Measurements from ENCODE around the gene DTNBP1. TPM values are rescaled to one million over a fixed set of nuclear protein-coding genes. Genes with fewer than 3 reads are reported as not detected.
A peak's percentile ranks its signal among the peaks of the same experiment; 100 is the strongest.

The DTNBP1 gene
- total RNA-seq, 1 experiment from 2014 or later: 6.2 TPM

DNA sequence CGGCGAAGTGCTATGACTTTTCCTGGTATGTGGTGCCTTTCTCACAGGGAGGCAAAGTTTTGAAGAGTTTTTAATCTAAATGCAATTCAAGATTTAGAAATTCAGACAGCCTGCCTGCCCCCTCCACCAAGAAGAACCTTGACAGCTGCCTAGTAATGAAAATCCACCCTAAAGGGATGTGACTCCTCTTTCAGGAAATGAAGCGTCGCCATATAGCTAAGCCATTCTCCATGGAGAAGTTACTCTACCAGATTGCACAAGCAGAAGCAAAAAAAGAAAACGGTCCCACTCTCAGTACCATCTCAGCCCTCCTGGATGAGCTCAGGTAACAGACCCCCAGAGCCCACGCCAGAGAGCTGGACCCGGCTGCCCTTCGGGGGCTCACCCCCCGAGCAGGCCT is 150.1 kb downstream of the DTNBP1 start:
- no peak for DNase-seq
- H3K4me3 ChIP-seq: no peak overlapping the region
- H3K36me3 ChIP-seq: peaks cover 6% of the 10 kb centered on the region; the same call in 1 of the 2 replicates
- no peak overlapping the region for H3K27ac ChIP-seq
- no peaks in the 10 kb centered on the region for H3K9me3 ChIP-seq (replicated peaks)
- H3K27me3 ChIP-seq: no peaks in the 10 kb centered on the region
- H3K4me1 ChIP-seq: no peaks in the 10 kb centered on the region

DNA sequence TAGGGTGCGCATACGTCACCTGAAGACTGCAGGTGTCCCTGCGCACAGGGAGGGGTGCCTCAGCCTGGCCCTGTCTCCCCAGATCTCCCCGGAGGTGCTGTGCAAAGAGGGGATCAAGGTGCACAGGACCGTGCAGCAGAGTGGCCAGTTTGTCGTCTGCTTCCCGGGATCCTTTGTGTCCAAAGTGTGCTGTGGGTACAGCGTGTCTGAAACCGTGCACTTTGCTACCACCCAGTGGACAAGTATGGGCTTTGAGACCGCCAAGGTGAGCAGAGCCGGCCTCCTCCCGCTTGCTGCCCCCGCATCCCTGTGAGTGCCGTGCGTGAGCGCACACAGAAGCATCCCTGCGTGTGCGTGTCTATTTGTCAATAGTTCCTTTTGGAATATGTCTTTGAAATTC is 150.7 kb downstream of the DTNBP1 start:
- Histone ChIP-seq H3K36me3 (peaks cover 6% of the 10 kb centered on the region; the same call in 1 of the 2 replicates), H3K27ac (no peak overlapping the region), H3K9me3 (replicated peaks) (no peaks in the 10 kb centered on the region), H3K27me3 (no peaks in the 10 kb centered on the region), H3K4me3 (no peak overlapping the region), H3K4me1 (no peaks in the 10 kb centered on the region)
- DNase-seq: peak in 1 of 2 experiments; percentile 16

DNA sequence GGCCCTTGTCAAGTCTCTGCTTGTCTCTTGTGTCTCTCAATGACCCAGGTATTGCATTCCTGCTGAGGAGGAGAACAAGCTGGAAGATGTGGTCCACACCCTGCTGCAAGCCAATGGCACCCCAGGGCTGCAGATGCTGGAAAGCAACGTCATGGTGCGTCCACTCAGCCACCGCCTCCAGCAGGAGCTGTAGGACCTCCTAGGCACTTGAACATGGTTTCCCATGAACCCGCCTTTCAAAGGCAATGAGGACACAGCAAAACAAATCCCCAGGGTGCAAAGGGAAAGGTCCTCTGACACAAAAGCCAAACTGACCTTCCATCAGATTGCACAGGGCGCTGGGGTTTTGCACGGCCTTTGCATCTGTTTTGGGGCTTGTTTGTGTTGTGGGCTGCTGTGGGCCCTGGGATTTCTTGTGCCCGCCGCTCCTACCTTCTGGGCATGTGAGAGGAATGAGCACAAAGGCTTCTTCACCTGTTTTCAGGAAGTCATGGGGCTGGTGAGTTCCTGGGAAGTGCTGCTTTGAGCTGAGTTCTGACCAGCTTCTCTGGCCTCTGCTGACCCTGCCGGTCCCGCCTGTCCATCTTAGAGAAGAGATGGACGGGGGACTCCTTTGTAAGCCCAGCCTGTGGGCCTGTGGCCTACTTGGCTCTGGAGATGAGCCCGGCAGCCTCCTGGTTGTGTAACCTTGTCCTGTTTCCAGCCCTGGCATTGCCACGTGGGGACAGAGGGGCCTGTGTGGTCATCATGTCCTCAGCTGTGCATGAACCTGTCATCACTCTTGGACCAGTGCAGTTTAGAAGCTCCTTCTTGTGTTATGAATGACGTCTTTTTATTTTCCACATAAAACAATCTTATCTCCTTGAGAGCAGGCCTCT is 151.3 kb downstream of the DTNBP1 start:
- peaks cover under 1% of the 10 kb centered on the region; the same call in 1 of the 2 replicates for H3K4me1 ChIP-seq
- no peak overlapping the region for H3K27ac ChIP-seq
- H3K4me3 ChIP-seq: no peak overlapping the region
- H3K9me3 ChIP-seq (replicated peaks): no peaks in the 10 kb centered on the region
- DNase-seq: no peak
- H3K27me3 ChIP-seq: no peaks in the 10 kb centered on the region
- peaks cover 6% of the 10 kb centered on the region; the same call in 1 of the 2 replicates for H3K36me3 ChIP-seq

DNA sequence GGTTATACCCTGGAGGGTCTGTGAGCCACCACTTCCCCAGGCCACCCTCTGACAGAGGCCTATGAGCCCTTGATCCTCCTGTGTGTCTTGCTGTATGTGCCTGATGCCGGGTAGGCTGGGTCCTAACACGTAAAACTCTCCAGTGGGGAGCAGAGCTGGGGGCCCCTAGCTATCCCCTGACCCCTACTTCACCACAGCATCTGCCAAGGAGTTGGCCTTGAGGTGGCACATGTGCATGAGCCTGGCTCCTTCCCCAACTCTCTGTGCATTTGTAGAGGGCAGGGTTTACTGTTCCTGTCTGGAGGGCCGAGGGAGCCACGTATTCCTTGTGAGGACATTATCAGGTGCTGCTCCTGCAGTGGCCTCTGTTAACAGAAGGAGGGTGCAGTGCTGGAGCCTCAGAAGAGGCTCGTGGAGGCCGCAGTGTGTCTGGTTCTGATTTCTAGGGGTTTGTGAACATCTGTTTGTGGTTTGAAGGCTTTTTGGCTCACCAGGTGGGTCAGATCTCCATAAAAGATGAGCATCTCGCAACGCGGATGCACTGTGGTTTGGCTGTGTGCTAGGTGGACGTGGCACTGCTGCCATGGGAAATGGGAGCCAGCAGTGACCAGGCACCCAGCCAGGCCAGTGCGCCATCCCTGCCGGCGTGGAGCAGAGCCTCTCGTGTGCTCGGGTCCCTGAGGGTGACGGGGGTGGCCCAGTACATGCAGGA is 152.1 kb downstream of the DTNBP1 start:
- DNase-seq: no peak
- Histone ChIP-seq H3K4me3 (no peak overlapping the region), H3K4me1 (peaks cover 6% of the 10 kb centered on the region), H3K36me3 (0 out of 2 replicates have a peak, but pooled peaks cover 6% of the 10 kb centered on the region), H3K27ac (no peak overlapping the region), H3K27me3 (no peaks in the 10 kb centered on the region), H3K9me3 (replicated peaks) (no peaks in the 10 kb centered on the region)

DNA sequence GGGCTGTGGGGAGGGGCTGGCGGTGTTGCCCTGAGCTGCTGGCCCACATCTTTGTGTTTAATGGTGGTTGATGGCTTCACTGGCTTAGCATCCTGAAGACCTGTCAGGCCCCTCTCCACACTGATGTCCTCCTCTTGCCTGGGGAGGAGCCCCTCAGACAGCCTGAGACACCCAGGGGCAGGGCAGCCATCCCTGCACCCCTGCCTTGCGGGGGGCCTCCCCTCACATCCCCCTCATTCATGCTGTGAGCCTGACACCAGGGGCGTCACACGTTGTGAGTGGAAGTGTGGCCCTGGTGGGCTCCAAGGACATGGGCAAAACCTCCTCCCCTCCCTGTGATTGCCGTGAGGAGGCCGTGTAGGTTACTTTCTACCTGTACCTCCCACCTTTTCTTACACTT is 152.7 kb downstream of the DTNBP1 start:
- Histone ChIP-seq H3K4me3 (no peak overlapping the region), H3K36me3 (0 out of 2 replicates have a peak, but pooled peaks cover 6% of the 10 kb centered on the region), H3K9me3 (replicated peaks) (no peaks in the 10 kb centered on the region), H3K4me1 (peaks cover 11% of the 10 kb centered on the region), H3K27ac (no peak overlapping the region), H3K27me3 (no peaks in the 10 kb centered on the region)
- DNase-seq: no peak

DNA sequence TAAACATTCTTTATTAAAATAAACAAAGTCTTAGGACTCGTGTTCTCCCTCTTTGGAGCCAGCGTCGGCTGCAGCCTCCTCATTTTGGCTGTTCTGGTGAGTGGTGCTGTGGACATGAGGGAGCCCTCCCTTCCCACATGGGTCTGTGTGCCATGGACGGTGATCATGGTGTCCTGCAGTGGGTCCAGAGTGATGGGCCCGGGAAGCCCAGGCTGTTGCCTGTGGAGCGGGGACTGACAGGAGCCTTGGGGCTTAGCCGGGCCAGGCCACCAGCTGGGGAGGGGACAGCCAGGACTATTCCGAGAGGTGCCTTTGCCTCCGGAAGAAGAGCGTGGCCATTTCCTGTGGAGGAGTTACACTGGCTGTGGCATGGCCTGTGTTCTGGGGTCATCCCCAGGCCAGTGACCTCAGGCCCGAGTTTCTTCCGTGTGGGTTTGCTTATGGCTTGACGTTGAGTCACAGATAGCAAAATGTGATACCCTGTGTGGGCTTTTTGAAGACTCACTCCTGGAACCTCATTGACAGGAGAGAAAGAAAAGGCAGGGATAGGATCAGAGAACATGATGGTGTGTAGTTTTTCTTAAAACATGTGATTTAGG is 153.4 kb downstream of the DTNBP1 start:
- H3K27ac ChIP-seq: no peak overlapping the region
- H3K4me3 ChIP-seq: no peak overlapping the region
- peaks cover 11% of the 10 kb centered on the region for H3K4me1 ChIP-seq
- no peak for DNase-seq
- no peaks in the 10 kb centered on the region for H3K27me3 ChIP-seq
- 0 out of 2 replicates have a peak, but pooled peaks cover 6% of the 10 kb centered on the region for H3K36me3 ChIP-seq
- no peaks in the 10 kb centered on the region for H3K9me3 ChIP-seq (replicated peaks)

DNA sequence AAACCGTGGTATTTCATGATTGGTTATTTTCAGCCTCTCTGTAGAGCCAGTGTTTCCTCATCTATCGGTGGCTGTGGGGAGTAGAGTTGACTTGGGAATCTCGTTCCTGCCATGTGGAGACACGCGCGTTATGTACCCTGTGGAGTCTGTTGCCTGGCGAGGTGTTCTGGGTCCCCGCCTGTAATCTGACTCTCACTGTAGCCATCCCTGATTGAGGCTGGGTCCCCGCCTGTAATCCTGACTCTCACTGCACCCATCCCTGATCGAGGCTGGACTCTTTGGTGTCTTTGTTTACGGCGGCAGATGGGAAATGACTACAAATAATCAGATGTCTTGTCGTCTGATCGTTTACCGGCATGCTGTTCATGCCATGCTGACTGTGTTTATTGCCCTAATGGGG is 153.9 kb downstream of the DTNBP1 start:
- peaks cover 16% of the 10 kb centered on the region for H3K4me1 ChIP-seq
- H3K9me3 ChIP-seq (replicated peaks): no peaks in the 10 kb centered on the region
- no peaks in the 10 kb centered on the region for H3K27me3 ChIP-seq
- DNase-seq: no peak
- H3K36me3 ChIP-seq: 0 out of 2 replicates have a peak, but pooled peaks cover 6% of the 10 kb centered on the region
- H3K4me3 ChIP-seq: no peak overlapping the region
- no peak overlapping the region for H3K27ac ChIP-seq

DNA sequence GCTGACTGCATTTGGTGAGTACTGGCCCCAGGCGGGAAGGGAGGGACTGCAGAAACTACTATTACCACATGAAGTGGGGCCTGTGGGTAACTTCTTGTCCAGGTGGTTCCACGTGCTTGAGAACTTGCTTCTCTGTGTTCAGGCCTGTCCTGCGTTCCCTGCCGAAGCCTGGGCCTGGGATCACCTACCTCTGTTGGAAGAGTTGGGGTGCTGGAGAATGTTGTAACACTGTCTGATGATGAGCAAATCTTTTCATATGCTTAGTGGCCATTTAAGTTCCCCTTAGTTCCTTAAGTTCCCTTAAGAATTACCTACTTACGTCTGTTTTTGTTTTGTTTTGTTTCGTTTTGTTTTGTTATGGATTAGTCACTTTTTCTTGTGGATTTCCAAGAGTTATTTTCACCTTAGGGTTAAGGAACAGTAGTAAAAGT is 154.4 kb downstream of the DTNBP1 start:
- 0 out of 2 replicates have a peak, but pooled peaks cover 6% of the 10 kb centered on the region for H3K36me3 ChIP-seq

DNA sequence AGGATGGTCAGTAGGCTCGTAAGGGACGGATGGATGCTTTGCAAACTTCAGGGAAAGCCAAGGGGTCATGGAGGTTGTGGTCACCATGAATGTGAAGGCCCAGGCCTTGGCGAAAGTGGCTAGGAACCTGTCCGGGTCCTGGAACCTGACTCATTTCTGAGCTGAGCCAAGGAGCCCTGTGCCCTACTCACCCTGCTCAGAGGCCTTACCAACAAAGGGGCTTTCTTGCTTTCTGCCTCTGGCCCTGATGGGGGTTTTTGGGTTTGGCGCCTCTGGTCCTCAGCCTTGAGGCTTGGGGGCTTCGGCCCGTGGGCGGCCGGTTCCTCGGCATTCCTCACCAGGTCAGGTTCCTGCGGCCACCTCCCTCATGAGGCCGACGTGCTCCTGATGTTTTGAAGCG is 155.1 kb downstream of the DTNBP1 start:
- Histone ChIP-seq H3K9me3 (replicated peaks) (no peaks in the 10 kb centered on the region), H3K27ac (no peak overlapping the region), H3K36me3 (peaks cover 6% of the 10 kb centered on the region; the same call in 1 of the 2 replicates), H3K4me1 (peaks cover 23% of the 10 kb centered on the region), H3K27me3 (no peaks in the 10 kb centered on the region), H3K4me3 (no peak overlapping the region)
- no peak for DNase-seq

More for the DNA sequence above, 154.4 kb downstream of the DTNBP1 start:
- no peak for DNase-seq
- H3K4me3 ChIP-seq: no peak overlapping the region
- H3K9me3 ChIP-seq (replicated peaks): no peaks in the 10 kb centered on the region
- H3K27ac ChIP-seq: no peak overlapping the region
- peaks cover 20% of the 10 kb centered on the region for H3K4me1 ChIP-seq
- no peaks in the 10 kb centered on the region for H3K27me3 ChIP-seq

DNA sequence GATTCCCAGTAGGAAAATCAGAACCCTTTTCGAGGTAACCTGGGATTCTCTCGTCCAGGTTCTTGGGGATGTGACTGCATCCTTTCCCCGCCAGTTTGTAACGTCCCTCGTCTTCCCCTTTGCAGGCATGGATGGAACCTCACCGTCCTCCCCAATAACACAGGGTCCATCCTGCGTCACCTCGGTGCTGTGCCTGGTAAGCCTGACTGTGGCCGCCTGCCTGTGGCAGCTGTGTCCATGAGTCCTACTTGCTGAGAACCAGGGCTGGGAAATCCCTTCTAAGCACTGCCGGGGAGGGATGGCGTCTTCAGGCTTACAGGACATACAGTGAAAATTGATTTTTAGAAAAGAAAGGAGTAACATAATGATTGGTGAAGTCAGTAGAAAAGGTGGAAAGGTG is 155.6 kb downstream of the DTNBP1 start:
- no peaks in the 10 kb centered on the region for H3K9me3 ChIP-seq (replicated peaks)
- H3K27me3 ChIP-seq: no peaks in the 10 kb centered on the region
- H3K27ac ChIP-seq: no peak overlapping the region
- no peak for DNase-seq
- peaks cover 6% of the 10 kb centered on the region; the same call in 1 of the 2 replicates for H3K36me3 ChIP-seq
- no peak overlapping the region for H3K4me3 ChIP-seq
- H3K4me1 ChIP-seq: peaks cover 23% of the 10 kb centered on the region

DNA sequence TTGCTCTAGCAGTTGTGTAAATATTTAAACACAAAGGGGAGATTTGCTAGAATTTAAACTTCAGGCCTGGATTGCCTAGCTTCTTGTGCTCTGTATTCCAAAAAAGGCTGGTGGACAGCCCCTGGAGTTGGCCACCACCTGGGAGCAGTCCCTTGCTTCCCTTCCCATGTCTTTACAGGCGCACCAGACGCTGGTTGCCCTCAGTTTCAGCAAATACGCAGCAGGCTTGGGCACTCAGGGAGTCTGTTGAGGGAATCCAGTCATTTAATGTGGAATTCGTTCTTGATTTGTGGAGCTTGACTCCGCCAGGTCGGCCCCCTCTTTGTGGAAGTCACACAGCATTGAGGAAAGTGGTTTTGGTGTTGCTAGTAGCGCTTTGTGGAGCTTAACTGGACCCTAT is 156.8 kb downstream of the DTNBP1 start:
- peaks cover 23% of the 10 kb centered on the region for H3K4me1 ChIP-seq
- peak overlapping the region; percentile 85 for H3K27ac ChIP-seq
- no peak for DNase-seq

DNA sequence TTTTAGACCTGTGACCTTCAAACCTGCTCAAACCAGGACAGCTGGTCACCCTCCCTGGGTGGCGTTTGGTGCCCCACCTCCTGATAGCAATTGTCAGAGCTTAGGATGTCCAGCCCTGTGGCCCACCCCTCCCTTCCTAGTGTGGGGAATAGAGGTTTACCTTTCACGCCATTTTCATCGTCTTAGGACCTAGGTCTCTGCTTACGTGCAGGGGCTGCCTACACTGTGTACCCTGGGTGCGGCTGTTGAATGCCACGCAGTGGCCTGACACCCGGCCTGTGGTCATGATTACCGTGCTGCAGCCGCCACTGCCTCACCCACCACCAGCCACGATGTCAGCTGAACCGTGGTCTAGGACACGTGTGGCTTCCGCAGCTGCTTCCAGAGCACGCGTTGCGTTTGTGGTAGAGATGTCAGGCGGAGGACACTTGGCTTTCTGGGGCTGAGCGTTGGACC is 157.3 kb downstream of the DTNBP1 start:
- peak overlapping the region; percentile 85 for H3K27ac ChIP-seq
- peaks cover 6% of the 10 kb centered on the region; the same call in 1 of the 2 replicates for H3K36me3 ChIP-seq
- peak; percentile 42 to 65 for DNase-seq
- no peak overlapping the region; the same call in 1 of the 2 replicates for H3K4me3 ChIP-seq
- no peaks in the 10 kb centered on the region for H3K27me3 ChIP-seq
- no peaks in the 10 kb centered on the region for H3K9me3 ChIP-seq (replicated peaks)
- peaks cover 23% of the 10 kb centered on the region for H3K4me1 ChIP-seq

More for the DNA sequence above, 156.8 kb downstream of the DTNBP1 start:
- H3K27me3 ChIP-seq: no peaks in the 10 kb centered on the region
- H3K36me3 ChIP-seq: peaks cover 6% of the 10 kb centered on the region; the same call in 1 of the 2 replicates
- no peak overlapping the region for H3K4me3 ChIP-seq
- H3K9me3 ChIP-seq (replicated peaks): no peaks in the 10 kb centered on the region

DNA sequence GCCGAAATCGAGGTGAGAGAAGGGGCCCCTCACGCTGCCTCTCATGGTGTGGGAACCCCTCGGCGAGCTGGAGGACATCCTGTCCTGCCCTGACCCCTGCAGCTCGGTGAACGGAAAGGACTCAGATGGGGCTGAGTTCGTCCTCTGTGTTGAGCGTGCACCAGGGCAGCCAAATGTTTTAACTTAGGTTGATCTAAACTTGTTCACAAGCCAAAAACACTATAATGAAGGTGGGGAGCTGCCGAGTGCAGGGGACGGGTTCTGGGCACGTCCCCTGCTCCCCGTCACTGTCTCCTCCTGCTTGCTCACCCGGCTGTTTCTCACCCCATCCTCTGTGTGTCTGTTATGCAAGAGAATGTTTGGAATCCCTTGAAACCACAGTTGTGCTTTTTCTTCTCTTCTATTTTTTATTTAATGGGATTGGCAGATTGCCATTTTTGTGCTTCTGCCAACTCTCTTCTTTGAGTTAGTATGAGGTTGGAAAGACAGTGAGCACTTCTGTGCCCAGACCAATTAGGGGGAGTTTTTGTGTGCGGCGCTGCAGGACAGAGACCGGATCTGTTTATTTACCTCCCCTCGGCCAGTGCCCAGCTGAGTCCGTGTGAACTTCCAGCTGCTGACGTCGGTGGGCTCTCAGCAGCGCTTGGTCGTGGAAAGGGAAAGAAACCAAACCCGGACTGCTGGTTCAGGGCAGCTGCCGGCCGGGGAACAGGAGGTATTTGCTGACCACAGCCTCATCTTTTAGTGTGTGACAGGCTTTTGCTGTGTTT is 158.1 kb downstream of the DTNBP1 start:
- Histone ChIP-seq H3K27ac (peak overlapping the region; percentile 85), H3K27me3 (no peaks in the 10 kb centered on the region), H3K4me3 (peak overlapping the region; percentile 21), H3K4me1 (peaks cover 23% of the 10 kb centered on the region), H3K9me3 (replicated peaks) (no peaks in the 10 kb centered on the region), H3K36me3 (peaks cover 6% of the 10 kb centered on the region; the same call in 1 of the 2 replicates)
- DNase-seq: peak; percentile 88 to 92

DNA sequence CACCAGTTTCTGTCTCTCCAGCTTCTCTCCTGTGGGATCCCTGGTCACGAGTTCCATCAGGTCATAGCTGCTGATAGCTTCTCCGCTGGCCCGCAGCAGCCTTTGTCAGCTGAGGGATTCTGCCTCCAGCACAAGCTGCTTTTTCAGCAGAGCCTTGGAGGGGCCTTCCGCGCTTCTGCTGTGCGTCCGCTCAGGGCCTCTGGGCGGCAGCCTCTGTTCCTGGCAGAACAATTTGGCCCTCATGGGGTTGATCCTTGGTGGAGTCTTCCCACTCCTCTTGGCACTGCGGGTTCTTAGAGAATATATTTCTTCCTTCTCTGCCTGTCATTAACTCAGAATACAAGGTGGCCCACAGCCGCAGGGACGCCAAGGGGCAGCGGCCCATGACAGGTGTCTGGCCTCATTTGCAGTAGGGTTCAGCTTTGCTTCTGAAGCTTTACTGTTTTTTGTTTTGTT is 158.8 kb downstream of the DTNBP1 start:
- H3K27ac ChIP-seq: peak overlapping the region; percentile 85
- no peaks in the 10 kb centered on the region; the same call in 1 of the 2 replicates for H3K36me3 ChIP-seq
- peaks cover 23% of the 10 kb centered on the region for H3K4me1 ChIP-seq
- H3K9me3 ChIP-seq (replicated peaks): no peaks in the 10 kb centered on the region
- peak; percentile 32 to 37 for DNase-seq
- no peaks in the 10 kb centered on the region for H3K27me3 ChIP-seq
- H3K4me3 ChIP-seq: peak overlapping the region; percentile 21

Data from SJCRH30 (cell line).